ENCODE measurements around the gene AVL9. TPM values are rescaled to one million over a fixed set of nuclear protein-coding genes. Genes with fewer than 3 reads are reported as not detected.
A peak's percentile ranks its signal among the peaks of the same experiment; 100 is the strongest.
"Not testable (repeated sequence)": the region's sequence is repeated elsewhere in the genome, so short reads cannot be mapped to it uniquely, and the experiment has no call there.

AVL9 gene
- total RNA-seq, 1 experiment from 2014 or later = 35.3 TPM

DNA sequence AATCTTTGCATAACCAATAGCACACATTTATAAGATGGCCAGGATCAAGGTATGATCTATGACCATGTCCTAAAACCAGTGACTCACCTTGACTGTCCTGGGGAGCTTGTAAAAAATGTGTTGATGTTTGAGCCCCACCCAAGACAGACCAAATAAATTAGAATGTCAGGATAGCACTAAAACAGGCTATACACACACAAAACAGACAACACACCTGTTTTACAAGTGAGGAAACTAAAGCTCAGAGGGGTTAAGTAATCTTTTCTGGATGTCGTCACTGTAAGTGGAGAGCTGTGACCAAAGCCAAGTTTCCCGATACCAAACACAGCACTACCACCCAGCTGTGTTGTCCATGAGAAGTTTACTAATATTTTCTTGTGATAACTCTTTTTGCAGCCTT, 84.5 kb downstream of the AVL9 start:
- no peak overlapping the region for H3K4me3 ChIP-seq (ENCODE audit: insufficient read depth, low read depth, low read length)
- no peaks in the 10 kb centered on the region for H3K27me3 ChIP-seq (ENCODE audit: control insufficient read depth, insufficient read depth, low read length)
- peaks cover 21% of the 10 kb centered on the region for H3K36me3 ChIP-seq (replicated peaks; ENCODE audit: control insufficient read depth, insufficient read depth, low read length)

GRCh38 chr7:32580646-32581045, 85.4 kb downstream of the AVL9 start:
- peaks cover 21% of the 10 kb centered on the region for H3K36me3 ChIP-seq (replicated peaks; ENCODE audit: control insufficient read depth, insufficient read depth, low read length)
- H3K4me3 ChIP-seq (ENCODE audit: insufficient read depth, low read depth, low read length) = no peak overlapping the region
- no peaks in the 10 kb centered on the region for H3K27me3 ChIP-seq (ENCODE audit: control insufficient read depth, insufficient read depth, low read length)
- DNase-seq = no peak

More for the DNA sequence above, 84.5 kb downstream of the AVL9 start:
- DNase-seq = no peak

GRCh38 chr7:32582036-32582435, 86.7 kb downstream of the AVL9 start:
- H3K27me3 ChIP-seq (ENCODE audit: control insufficient read depth, insufficient read depth, low read length) = no peaks in the 10 kb centered on the region
- no peak overlapping the region for H3K4me3 ChIP-seq (ENCODE audit: insufficient read depth, low read depth, low read length)
- peaks cover 17% of the 10 kb centered on the region for H3K36me3 ChIP-seq (replicated peaks; ENCODE audit: control insufficient read depth, insufficient read depth, low read length)
- DNase-seq = no peak

GRCh38 chr7:32583791-32584190, 88.5 kb downstream of the AVL9 start:
- no peak for DNase-seq
- peaks cover 18% of the 10 kb centered on the region for H3K36me3 ChIP-seq (replicated peaks; ENCODE audit: control insufficient read depth, insufficient read depth, low read length)
- H3K27me3 ChIP-seq (ENCODE audit: control insufficient read depth, insufficient read depth, low read length) = no peaks in the 10 kb centered on the region

GRCh38 chr7:32586291-32587221, 91.3 kb downstream of the AVL9 start:
- DNase-seq = no peak
- Histone ChIP-seq H3K4me3 (ENCODE audit: insufficient read depth, low read depth, low read length) (no peak overlapping the region), H3K36me3 (replicated peaks; ENCODE audit: control insufficient read depth, insufficient read depth, low read length) (peaks cover 15% of the 10 kb centered on the region), H3K27me3 (ENCODE audit: control insufficient read depth, insufficient read depth, low read length) (no peaks in the 10 kb centered on the region)

More at GRCh38 chr7:32583791-32584190, 88.5 kb downstream of the AVL9 start:
- H3K4me3 ChIP-seq (ENCODE audit: insufficient read depth, low read depth, low read length) = no peak overlapping the region

GRCh38 chr7:32587411-32587948, 92.2 kb downstream of the AVL9 start:
- Histone ChIP-seq H3K4me3 (ENCODE audit: insufficient read depth, low read depth, low read length) (no peak overlapping the region), H3K36me3 (replicated peaks; ENCODE audit: control insufficient read depth, insufficient read depth, low read length) (peaks cover 12% of the 10 kb centered on the region), H3K27me3 (ENCODE audit: control insufficient read depth, insufficient read depth, low read length) (no peaks in the 10 kb centered on the region)
- DNase-seq = no peak

DNA sequence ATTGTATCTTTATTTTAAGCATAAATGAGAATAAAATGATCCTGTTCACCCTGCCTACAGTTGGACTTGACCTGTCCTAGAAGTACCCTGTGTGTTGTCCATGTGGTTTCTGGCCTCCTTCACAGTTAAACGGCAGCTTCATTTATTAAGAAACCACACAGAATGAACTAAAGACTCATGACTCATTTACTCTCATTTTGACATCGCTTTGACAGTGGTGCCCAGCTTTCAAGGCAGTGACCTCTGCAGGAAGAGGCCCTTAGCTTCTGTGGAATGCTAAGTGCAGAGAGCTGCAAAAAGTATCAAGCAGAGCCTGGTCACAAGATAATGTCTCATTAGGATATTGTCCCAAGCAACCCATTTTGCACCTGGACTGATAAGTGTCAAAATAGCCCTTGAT, 93.4 kb downstream of the AVL9 start:
- no peak for DNase-seq
- H3K4me3 ChIP-seq (ENCODE audit: insufficient read depth, low read depth, low read length) = no peak overlapping the region
- H3K27me3 ChIP-seq (ENCODE audit: control insufficient read depth, insufficient read depth, low read length) = no peaks in the 10 kb centered on the region
- H3K36me3 ChIP-seq (replicated peaks; ENCODE audit: control insufficient read depth, insufficient read depth, low read length) = peaks cover 9% of the 10 kb centered on the region

DNA sequence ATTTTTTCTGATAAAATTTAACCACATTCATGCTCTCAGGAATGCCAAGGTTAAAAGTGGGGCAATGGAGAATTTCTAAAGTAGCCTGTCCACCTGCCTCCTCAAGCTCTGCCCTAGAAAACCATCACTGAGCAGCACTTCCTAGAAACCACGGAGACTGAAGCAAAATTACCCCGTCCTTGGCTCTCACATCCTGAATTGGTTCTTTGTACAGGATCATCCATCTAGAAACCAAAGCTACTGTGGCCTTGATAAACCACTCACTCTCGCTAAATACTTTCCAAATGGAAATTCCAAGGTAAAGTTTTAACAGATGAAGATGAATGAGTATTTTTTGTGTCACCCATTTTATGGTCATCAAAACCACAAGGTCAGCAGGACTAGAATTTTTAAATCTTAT, 96.6 kb downstream of the AVL9 start:
- H3K4me3 ChIP-seq (ENCODE audit: insufficient read depth, low read depth, low read length) = no peak overlapping the region
- no peaks in the 10 kb centered on the region for H3K27me3 ChIP-seq (ENCODE audit: control insufficient read depth, insufficient read depth, low read length)
- H3K36me3 ChIP-seq (replicated peaks; ENCODE audit: control insufficient read depth, insufficient read depth, low read length) = peaks cover 3% of the 10 kb centered on the region; the same call in 1 of the 2 replicates
- no peak for DNase-seq

GRCh38 chr7:32592701-32593100, 97.4 kb downstream of the AVL9 start:
- Histone ChIP-seq H3K4me3 (ENCODE audit: insufficient read depth, low read depth, low read length) (no peak overlapping the region), H3K36me3 (replicated peaks; ENCODE audit: control insufficient read depth, insufficient read depth, low read length) (peaks cover 1% of the 10 kb centered on the region; the same call in 1 of the 2 replicates), H3K27me3 (ENCODE audit: control insufficient read depth, insufficient read depth, low read length) (no peaks in the 10 kb centered on the region)
- no peak for DNase-seq

GRCh38 chr7:32594965-32595490, 99.7 kb downstream of the AVL9 start:
- Histone ChIP-seq H3K4me3 (ENCODE audit: insufficient read depth, low read depth, low read length) (no peak overlapping the region), H3K36me3 (replicated peaks; ENCODE audit: control insufficient read depth, insufficient read depth, low read length) (no peaks in the 10 kb centered on the region; the same call in 1 of the 2 replicates), H3K27me3 (ENCODE audit: control insufficient read depth, insufficient read depth, low read length) (no peaks in the 10 kb centered on the region)
- DNase-seq = no peak

DNA sequence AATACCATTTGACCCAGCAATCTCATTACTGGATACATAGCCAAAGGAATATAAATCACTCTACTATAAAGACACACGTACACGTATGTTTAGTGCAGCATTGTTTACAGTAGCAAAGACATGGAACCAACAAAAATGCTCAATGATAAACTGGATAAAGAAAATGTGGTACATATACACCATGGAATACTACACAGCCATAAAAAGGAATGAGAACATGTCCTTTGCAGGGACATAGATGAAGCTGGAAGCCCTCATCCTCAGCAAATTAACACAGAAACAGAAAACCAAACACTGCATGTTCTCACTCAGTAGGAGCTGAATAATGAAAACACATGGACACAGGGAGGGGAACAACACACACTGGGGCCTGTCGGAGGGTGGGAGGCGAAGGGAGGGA, 105.9 kb downstream of the AVL9 start:
- not testable (repeated sequence) for H3K4me3 ChIP-seq (ENCODE audit: insufficient read depth, low read depth, low read length); H3K27me3 ChIP-seq (ENCODE audit: control insufficient read depth, insufficient read depth, low read length); DNase-seq; H3K36me3 ChIP-seq (replicated peaks; ENCODE audit: control insufficient read depth, insufficient read depth, low read length)

GRCh38 chr7:32602470-32602869, 107.2 kb downstream of the AVL9 start:
- no peaks in the 10 kb centered on the region; the same call in 1 of the 2 replicates for H3K36me3 ChIP-seq (replicated peaks; ENCODE audit: control insufficient read depth, insufficient read depth, low read length)
- no peak for DNase-seq
- no peak overlapping the region for H3K4me3 ChIP-seq (ENCODE audit: insufficient read depth, low read depth, low read length)
- H3K27me3 ChIP-seq (ENCODE audit: control insufficient read depth, insufficient read depth, low read length) = no peaks in the 10 kb centered on the region

DNA sequence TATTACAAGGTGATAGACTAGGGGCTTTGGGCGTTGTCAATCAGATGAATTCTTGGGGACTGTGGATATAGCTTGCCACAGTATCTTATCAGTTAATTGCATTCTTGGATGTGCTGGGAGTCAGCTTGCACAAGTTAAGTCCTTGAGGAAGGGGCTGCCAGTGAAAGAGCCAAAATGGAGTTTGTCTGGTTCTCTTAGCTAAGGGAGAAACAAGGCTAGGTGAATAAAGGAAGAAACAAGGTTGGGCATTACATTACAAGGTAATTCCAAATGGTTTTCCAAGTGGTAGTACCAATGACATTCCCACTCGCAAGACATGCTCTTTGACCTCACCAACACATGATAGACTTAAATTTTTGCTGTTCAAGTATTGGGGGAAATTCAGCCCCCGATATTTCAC, 108.2 kb downstream of the AVL9 start:
- not testable (repeated sequence) for DNase-seq; H3K27me3 ChIP-seq (ENCODE audit: control insufficient read depth, insufficient read depth, low read length); H3K36me3 ChIP-seq (replicated peaks; ENCODE audit: control insufficient read depth, insufficient read depth, low read length); H3K4me3 ChIP-seq (ENCODE audit: insufficient read depth, low read depth, low read length)

DNA sequence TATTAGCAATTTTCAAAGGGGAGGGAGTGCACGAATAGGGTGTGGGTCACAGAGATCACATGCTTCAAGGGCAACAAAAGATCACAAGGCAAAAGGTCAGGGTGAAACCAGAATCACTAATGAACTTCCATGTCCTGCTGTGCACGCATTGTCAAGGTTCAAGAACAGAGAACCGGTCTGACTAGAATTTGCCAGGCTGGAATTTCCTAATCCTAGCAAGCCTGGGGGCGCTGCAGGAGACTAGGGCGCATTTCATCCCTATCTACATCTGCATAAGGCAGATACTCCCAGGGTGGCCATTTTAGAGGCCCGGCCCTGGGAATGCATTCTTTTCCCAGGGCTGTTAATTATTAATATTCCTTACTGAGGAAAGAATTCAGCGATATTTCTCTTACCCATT, 108.8 kb downstream of the AVL9 start:
- H3K4me3 ChIP-seq (ENCODE audit: insufficient read depth, low read depth, low read length); H3K36me3 ChIP-seq (replicated peaks; ENCODE audit: control insufficient read depth, insufficient read depth, low read length); H3K27me3 ChIP-seq (ENCODE audit: control insufficient read depth, insufficient read depth, low read length): not testable (repeated sequence)
- DNase-seq = peak; percentile 10

GRCh38 chr7:32605032-32605431, 109.7 kb downstream of the AVL9 start:
- DNase-seq = no peak
- no peaks in the 10 kb centered on the region for H3K27me3 ChIP-seq (ENCODE audit: control insufficient read depth, insufficient read depth, low read length)
- H3K4me3 ChIP-seq (ENCODE audit: insufficient read depth, low read depth, low read length) = no peak overlapping the region
- H3K36me3 ChIP-seq (replicated peaks; ENCODE audit: control insufficient read depth, insufficient read depth, low read length) = no peaks in the 10 kb centered on the region; the same call in 1 of the 2 replicates
